GM12801 (cell line): Measurements from ENCODE around the gene SOX4.

Experiments used
- TF ChIP-seq, protein P1 (sequence below): IDR thresholded peaks from one replicate; pipeline ENCODE4 v1.5.1; 2011; ENCODE audit warnings: control low read depth; ENCODE audit not compliant: insufficient read length; ENCODE audit errors: extremely low read depth

SOX4 gene

DNA sequence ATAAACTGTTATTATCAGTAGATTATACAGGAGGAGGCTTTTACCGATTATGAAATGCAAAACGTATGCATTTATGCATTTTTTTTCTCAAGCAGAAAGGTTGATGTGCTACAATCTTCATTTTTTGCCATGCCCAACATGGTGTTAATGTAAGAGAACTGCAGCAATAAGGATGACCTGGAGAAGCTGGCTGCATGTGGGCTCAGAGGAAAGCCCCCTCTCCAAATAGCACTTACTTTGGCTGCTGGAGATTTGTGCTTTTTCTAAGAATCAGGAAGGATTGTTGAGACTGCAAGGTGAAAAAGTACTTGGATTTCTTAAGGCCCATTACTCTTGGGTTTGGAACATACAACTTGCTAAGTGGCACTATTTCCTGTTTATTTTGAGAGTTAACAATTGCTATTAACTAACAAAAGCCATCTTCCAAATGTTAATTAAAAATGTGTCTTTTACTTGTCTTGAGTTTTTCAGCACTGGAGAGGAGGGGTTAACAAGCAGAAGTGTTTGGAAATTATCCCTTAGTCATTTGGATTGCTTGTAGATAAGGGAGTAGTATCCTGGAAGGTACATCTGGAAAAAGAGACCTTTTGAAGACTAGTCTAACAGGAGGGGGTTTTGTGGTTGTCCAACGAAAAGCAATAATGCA lies 5.6 kb downstream of the SOX4 start:
- TF ChIP-seq, protein P1, sequence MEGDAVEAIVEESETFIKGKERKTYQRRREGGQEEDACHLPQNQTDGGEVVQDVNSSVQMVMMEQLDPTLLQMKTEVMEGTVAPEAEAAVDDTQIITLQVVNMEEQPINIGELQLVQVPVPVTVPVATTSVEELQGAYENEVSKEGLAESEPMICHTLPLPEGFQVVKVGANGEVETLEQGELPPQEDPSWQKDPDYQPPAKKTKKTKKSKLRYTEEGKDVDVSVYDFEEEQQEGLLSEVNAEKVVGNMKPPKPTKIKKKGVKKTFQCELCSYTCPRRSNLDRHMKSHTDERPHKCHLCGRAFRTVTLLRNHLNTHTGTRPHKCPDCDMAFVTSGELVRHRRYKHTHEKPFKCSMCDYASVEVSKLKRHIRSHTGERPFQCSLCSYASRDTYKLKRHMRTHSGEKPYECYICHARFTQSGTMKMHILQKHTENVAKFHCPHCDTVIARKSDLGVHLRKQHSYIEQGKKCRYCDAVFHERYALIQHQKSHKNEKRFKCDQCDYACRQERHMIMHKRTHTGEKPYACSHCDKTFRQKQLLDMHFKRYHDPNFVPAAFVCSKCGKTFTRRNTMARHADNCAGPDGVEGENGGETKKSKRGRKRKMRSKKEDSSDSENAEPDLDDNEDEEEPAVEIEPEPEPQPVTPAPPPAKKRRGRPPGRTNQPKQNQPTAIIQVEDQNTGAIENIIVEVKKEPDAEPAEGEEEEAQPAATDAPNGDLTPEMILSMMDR: no peak

DNA sequence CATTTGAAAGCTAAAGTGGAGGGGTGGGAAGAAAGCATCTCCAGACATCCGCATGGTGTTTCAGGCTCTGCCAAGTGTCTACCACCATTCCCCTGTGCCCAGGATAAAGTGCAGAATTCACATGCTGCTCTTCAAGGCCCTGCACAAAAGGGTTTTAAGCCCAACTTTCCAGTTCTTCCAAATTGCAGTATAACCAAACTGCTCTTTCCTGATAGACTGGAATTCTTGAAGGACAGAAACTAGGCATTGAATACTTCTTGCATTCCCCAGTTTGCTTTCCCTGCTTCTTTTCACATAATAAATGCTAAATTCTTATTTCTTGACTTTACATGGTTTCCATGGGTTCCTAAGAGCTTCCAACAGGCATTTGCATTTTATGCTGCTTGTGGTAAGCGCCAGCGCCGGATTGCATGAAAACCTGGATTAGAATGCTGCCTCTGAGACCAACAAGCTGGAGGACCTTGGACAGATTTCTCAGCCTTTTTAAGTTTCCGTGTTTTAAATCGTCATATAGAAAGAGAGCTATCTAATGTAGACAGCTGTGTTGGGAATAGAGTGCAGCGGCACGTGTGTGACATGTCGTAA lies 7.9 kb downstream of the SOX4 start:
- TF ChIP-seq, protein P1: no peak

DNA sequence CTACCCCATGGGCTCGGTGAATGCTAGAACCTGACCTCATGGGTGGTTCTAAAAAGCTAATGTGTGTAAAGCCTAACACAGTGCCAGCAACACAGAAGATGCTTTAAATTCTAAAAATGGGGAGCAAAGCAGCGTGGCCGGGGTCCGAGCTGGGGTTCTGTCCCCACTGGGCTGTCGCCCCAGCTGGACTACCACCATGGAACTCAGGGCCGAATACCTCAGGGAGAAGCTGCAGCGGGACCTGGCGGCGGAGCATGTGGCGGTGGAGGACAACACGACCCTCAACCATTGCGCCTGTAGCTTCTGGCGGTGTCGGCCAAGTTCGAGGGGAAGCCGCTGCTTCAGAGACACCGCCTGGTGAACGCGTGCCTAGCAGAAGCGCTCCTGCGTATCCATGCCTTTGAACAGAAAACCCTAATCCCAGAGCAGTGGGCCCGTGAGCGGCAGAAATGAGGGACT lies 8.4 kb downstream of the SOX4 start:
- TF ChIP-seq, protein P1: no peak

DNA sequence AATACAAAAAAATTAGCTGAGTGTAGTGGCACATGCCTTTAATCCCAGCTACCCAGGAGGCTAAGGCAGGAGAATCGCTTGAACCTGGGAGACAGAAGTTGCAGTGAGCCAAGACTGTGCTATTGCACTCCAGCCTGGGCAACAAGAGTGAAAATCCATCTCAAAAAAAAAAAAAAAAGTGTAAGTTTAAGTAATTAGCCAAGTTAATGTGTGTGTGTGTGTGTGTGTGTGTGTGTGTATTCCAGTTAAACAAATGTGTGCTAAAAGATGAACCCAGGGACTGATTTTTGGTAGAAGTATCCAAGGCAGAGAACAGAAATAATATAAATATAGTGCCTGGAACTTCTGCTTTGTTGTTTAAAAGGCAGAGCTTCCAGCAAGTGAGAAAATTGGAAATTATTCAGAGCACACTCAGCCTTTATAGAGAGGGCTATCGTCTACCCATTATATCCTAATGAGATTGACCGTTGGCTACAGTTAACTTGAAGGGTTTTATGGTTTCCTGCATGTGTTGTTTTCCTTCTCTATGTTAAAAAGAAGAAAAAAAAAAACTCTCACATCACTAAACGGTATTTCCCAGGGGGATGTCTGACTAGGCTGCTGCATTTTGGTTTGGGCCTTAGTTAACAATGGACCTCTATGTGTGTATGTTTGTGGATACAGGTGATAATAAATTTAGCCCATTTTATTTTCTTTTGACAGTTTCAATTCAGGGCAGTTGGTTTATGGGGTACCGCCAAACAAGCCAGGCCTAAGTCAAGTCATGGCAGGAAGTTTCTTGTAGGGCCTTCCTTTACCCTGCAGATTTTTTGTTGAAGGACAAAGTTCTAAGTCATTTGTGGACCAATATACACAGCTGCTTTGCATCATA lies 9.8 kb downstream of the SOX4 start:
- TF ChIP-seq, protein P1: no peak

DNA sequence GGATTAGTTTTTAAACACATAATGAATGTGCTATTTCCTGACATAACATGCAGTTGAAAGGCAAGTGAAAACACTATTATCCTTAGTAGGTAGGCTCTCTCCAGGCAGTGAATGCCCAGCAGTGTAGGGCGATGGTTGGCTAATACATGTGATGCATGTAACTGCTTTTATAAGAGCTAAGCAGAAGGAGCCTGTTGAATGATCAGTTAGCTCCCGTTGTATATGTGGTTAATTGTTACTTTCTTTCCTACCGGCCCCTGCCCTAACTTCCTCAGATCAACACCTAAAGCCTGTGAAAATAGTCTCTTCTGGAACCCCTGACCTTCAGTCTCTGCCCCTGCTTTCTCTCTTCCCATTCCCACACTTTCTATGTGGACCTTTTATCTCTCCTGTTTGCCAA lies 10.5 kb downstream of the SOX4 start:
- TF ChIP-seq, protein P1: no peak

DNA sequence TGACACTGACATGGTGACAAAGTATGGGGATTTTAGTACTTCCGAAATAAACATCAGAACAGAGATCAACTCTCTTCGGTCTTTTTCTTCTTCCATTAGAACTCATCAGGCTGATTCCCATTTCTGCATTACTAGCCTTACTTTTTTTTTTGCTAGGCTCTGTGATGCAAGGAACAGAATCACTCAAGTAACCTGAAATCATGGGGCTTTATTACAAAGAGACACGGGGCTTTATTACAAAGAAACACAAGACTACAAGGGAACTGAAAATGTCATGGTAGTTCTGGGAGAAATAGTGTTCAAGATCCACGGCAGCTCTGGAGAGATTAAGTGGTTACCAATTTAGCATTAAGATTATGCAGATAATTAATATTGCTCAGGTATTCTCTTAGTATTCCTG lies 11.6 kb downstream of the SOX4 start:
- TF ChIP-seq, protein P1: no peak

DNA sequence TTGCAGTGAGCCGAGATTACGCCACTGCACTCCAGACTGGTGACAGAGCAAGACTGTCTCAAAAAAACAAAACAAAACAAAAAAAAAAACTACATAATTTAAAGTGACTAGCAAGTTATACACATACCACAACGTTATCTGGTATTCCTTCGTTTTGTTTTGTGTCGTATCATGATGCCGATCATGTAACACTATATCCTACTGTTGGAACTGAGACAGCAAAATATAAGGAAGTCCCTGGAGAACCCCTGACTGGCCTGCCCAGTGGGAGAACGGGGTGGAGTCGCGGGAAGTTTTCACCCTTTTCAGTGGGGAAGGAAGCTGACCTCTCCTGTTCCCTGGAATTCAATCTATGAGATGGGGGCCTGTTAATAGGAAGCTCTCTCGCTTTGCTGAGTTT lies 15.1 kb downstream of the SOX4 start:
- TF ChIP-seq, protein P1: no peak
